ENCODE data around the gene GRID2IP. TPM values are rescaled to one million over a fixed set of nuclear protein-coding genes. Genes with fewer than 3 reads are reported as not detected.

Gene GRID2IP
- total RNA-seq, 4 donors from 2014 or later: 0.13 TPM; not detected in 3

GRCh38 chr7:6532516-6532915, 18.7 kb downstream of the GRID2IP start:
- no peak for TF ChIP-seq POLR2A (IDR thresholded peaks at IDR 0.05)
- TF ChIP-seq CTCF (IDR thresholded peaks at IDR 0.05 in 4 of 5, conservative IDR thresholded peaks at IDR 0.05 in 1 of 5): no peak
- H3K27me3 ChIP-seq: peaks cover 37 to 64% (median 54%) of the 10 kb centered on the region in 3 donors
- in situ Hi-C loops (cut with MboI; ENCODE audit: low sequenced_read_pairs in 4 of 4): no loop called here
- H3K36me3 ChIP-seq: no peaks in the 10 kb centered on the region
- no peaks in the 10 kb centered on the region for H3K9me3 ChIP-seq
- no peak overlapping the region for H3K4me3 ChIP-seq
- DNase-seq: no peak
- ATAC-seq: no peak
- H3K4me1 ChIP-seq: peaks cover 0 to 11% of the 10 kb centered on the region in 2 donors
- intact Hi-C loops (cut with DNase I; ENCODE audit: low total_unique reads): no loop called here
- H3K27ac ChIP-seq: no peak overlapping the region

GRCh38 chr7:6531492-6532279, 19.6 kb downstream of the GRID2IP start:
- H3K4me3 ChIP-seq: no peak overlapping the region
- peaks cover 38 to 64% (median 57%) of the 10 kb centered on the region in 3 donors for H3K27me3 ChIP-seq
- in situ Hi-C loops (cut with MboI; ENCODE audit: low sequenced_read_pairs in 4 of 4) (no loop called here), intact Hi-C loops (cut with DNase I; ENCODE audit: low total_unique reads) (no loop called here)
- no peaks in the 10 kb centered on the region for H3K9me3 ChIP-seq
- peaks cover 0 to 13% of the 10 kb centered on the region in 2 donors for H3K4me1 ChIP-seq
- ATAC-seq (no peak), DNase-seq (no peak)
- no peak overlapping the region for H3K27ac ChIP-seq
- H3K36me3 ChIP-seq: no peaks in the 10 kb centered on the region
- TF ChIP-seq CTCF (IDR thresholded peaks at IDR 0.05 in 4 of 5, conservative IDR thresholded peaks at IDR 0.05 in 1 of 5) (no peak), POLR2A (IDR thresholded peaks at IDR 0.05) (no peak)

- Histone ChIP-seq H3K4me3 (peak overlapping the region; percentile 28 to 49 (median 38)), H3K36me3 (no peaks in the 10 kb centered on the region), H3K4me1 (peaks cover 0 to 11% of the 10 kb centered on the region in 2 donors), H3K27ac (no peak overlapping the region), H3K27me3 (peaks cover 32 to 57% (median 54%) of the 10 kb centered on the region in 3 donors), H3K9me3 (no peaks in the 10 kb centered on the region)
- in situ Hi-C loops (cut with MboI; ENCODE audit: low sequenced_read_pairs in 4 of 4) (no loop called here), intact Hi-C loops (cut with DNase I; ENCODE audit: low total_unique reads) (no loop called here)
- ATAC-seq: no peak
- TF ChIP-seq CTCF (IDR thresholded peaks at IDR 0.05 in 4 of 5, conservative IDR thresholded peaks at IDR 0.05 in 1 of 5) (no peak), POLR2A (IDR thresholded peaks at IDR 0.05) (no peak)
- no peak for DNase-seq
Observed at GRCh38 chr7:6530626-6531491, 20.4 kb downstream of the GRID2IP start.

GRCh38 chr7:6529643-6530042, 21.6 kb downstream of the GRID2IP start:
- no peak for DNase-seq
- ATAC-seq: no peak
- Histone ChIP-seq H3K4me3 (no peak overlapping the region), H3K36me3 (no peaks in the 10 kb centered on the region), H3K4me1 (peaks cover 0 to 11% of the 10 kb centered on the region in 2 donors), H3K27me3 (peaks cover 26 to 56% (median 53%) of the 10 kb centered on the region in 3 donors), H3K9me3 (no peaks in the 10 kb centered on the region), H3K27ac (no peak overlapping the region)
- intact Hi-C loops (cut with DNase I; ENCODE audit: low total_unique reads): no loop called here
- TF ChIP-seq CTCF (IDR thresholded peaks at IDR 0.05 in 4 of 5, conservative IDR thresholded peaks at IDR 0.05 in 1 of 5) (no peak), POLR2A (IDR thresholded peaks at IDR 0.05) (no peak)
- in situ Hi-C loops (cut with MboI; ENCODE audit: low sequenced_read_pairs in 4 of 4): no loop called here
